Mesodermal cell (in vitro differentiated cells): ENCODE results near the gene NOTUM.

Experiments
- H3K27ac ChIP-seq: 2 replicates; pipeline ENCODE4 v1.7.0; 2013; ENCODE audit warnings: mild to moderate bottlenecking, low read depth, low read length, moderate library complexity; ENCODE audit not compliant: severe bottlenecking
- H3K36me3 ChIP-seq: 2 replicates; pipeline ENCODE4 v1.7.1; 2013; ENCODE audit warnings: mild to moderate bottlenecking, low read length, moderate library complexity; ENCODE audit not compliant: control insufficient read depth, insufficient read depth
- H3K4me1 ChIP-seq: one replicate; pipeline ENCODE4 v1.7.1; 2013; ENCODE audit warnings: mild to moderate bottlenecking, low read length; ENCODE audit not compliant: insufficient read depth, control insufficient read depth, poor library complexity, severe bottlenecking
- H3K4me3 ChIP-seq: 2 replicates; pipeline ENCODE4 v1.7.0; 2013; ENCODE audit warnings: low read length, control low read depth, mild to moderate bottlenecking; ENCODE audit not compliant: insufficient read depth, poor library complexity, severe bottlenecking; ENCODE audit errors: extremely low read depth
- H3K9me3 ChIP-seq: 2 replicates; pipeline ENCODE4 v1.7.1; 2013; ENCODE audit warnings: mild to moderate bottlenecking, low read length, moderate library complexity; ENCODE audit not compliant: control insufficient read depth
- WGBS, 2 experiments: methylation state at CpG; one replicate each; pipeline ENCODE4 v1.1.5; 2013; ENCODE audit warnings: missing lambda C conversion rate in 2 of 2; ENCODE audit not compliant: insufficient coverage in 2 of 2; 5-methylcytosine and 5-hydroxymethylcytosine counted together

The NOTUM gene

DNA sequence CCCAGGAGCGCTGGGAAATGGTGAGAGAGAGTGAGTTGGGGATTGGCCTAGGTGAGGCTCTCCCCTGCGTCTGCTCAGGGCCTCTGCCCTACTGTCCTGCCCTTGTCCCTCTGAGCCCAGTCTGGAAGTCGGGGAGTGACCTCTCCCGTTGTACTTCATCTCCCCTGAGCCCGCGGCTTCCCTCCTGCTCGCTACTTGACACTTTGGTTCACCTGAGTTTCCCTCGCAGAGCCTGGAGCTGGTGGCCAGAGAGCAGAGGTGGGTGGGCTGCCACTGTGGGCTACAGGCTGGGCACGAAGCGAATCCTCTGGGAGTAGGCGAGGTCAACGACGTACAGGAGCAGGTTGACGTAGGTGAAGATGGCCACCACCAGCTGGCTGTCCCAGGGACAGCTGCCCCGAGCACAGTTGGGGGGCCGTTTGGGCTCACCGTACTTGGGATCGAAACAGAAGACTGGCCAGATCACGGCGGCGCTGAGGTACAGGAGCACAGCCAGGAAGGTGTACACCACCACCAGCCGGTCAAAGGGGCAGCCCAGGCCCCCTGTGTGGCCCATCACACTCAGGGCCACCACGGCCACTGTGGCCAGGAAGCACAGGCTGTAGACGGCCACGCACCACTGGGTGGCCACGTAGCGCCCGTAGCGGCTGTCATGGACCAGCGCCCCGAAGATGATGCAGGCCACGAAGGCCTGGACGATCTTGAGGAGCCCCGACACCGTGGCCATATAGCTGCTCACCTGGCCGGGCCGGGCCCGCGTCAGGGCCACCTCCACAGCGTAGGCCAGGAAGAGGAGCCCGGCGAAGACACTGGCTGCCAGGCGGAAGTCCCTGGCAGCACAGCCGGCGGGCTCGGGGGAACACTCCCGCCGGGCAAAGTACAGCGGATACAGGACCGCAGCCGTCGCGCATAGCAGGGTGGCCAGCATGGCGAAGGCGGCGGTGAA lies 20.2 kb downstream of the NOTUM start:
- no peak overlapping the region for H3K4me3 ChIP-seq
- H3K36me3 ChIP-seq = peaks cover under 1% of the 10 kb centered on the region
- 96% methylated on average over 54 to 56 of the region's 56 CpGs for WGBS, 2 experiments
- H3K9me3 ChIP-seq = no peaks in the 10 kb centered on the region
- H3K4me1 ChIP-seq = no peaks in the 10 kb centered on the region
- H3K27ac ChIP-seq = no peak overlapping the region

GRCh38 chr17:81939881-81940385 lies 21.1 kb downstream of the NOTUM start:
- H3K27ac ChIP-seq = no peak overlapping the region
- no peaks in the 10 kb centered on the region for H3K9me3 ChIP-seq
- peaks cover 9% of the 10 kb centered on the region for H3K36me3 ChIP-seq
- WGBS, 2 experiments = 93 to 95% methylated on average over 17 to 21 of the region's 21 CpGs
- H3K4me3 ChIP-seq = no peak overlapping the region
- H3K4me1 ChIP-seq = no peaks in the 10 kb centered on the region

- 84 to 97% methylated on average over 5 to 11 of the region's 15 CpGs for WGBS, 2 experiments
- Histone ChIP-seq H3K9me3 (no peaks in the 10 kb centered on the region), H3K27ac (no peak overlapping the region), H3K4me3 (no peak overlapping the region), H3K36me3 (peaks cover 11% of the 10 kb centered on the region), H3K4me1 (no peaks in the 10 kb centered on the region)
Measured at GRCh38 chr17:81939218-81939617, 21.8 kb downstream of the NOTUM start.

DNA sequence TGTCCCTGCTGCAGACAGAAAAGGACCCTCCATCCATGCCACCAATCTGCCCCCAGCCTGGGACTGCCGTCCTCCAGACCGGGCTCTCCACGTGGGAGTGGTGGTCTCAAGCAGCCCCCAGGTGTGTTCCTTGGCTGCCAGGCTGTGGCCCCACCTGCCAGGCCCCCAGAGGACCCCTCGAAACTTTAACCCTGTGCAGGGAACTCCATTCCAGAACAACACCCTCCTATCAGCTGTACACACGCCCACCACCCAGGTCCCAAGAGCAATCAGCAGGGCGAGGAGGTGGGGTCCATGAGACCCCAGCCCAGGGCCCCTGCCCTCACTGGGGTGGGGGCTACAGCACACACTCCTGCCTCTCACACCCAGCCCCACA lies 25.3 kb downstream of the NOTUM start:
- Histone ChIP-seq H3K36me3 (peaks cover 16% of the 10 kb centered on the region), H3K4me3 (peak overlapping the region; percentile 72), H3K4me1 (no peaks in the 10 kb centered on the region), H3K9me3 (no peaks in the 10 kb centered on the region), H3K27ac (no peak overlapping the region)
- WGBS, 2 experiments = 81 to 96% methylated on average over 3 to 6 of the region's 6 CpGs

DNA sequence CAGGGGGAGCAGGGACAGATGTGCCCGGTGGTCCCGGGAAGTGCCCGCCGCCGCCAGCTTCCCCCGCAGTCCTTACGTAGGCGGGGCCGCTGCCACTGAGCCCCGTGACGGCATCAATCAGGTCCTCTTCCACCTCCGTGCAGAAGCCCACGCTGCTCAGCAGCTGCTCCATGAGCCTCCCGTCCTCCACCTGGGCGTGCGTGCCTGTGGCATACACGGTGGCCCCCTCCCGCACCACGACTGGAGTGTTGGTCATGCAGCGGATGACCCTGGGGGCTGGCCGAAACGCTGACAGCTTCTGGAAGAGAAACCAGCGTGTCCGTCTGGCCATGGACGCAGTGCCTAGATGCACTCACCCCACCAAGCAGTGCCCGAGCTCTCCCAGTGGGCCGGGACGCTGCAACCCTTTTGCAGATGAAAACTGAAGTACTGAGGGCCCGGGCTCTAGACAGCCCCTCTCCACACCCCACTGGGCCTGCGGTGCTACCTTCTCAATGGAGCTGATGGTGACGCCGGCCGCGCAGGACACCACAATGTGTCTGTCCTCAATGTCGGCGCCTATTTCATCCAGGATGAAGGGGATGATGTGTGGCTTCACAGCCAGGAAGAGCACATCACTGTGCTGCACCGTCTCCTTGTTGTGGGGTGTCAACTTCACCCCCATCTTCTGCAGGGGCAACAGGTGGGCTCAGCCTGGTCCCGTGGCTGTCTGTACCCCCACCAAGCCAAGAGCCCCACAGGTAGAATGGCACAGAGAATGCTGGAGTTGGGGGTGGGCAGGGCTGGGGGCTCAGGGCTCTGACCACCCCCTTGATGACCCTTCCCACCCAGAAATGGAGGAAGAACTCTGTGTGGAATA lies 25.9 kb downstream of the NOTUM start:
- H3K36me3 ChIP-seq = peaks cover 16% of the 10 kb centered on the region
- no peak overlapping the region for H3K4me3 ChIP-seq
- H3K27ac ChIP-seq = no peak overlapping the region
- 95 to 96% methylated on average over 34 to 37 of the region's 38 CpGs for WGBS, 2 experiments
- no peaks in the 10 kb centered on the region for H3K9me3 ChIP-seq
- H3K4me1 ChIP-seq = no peaks in the 10 kb centered on the region

DNA sequence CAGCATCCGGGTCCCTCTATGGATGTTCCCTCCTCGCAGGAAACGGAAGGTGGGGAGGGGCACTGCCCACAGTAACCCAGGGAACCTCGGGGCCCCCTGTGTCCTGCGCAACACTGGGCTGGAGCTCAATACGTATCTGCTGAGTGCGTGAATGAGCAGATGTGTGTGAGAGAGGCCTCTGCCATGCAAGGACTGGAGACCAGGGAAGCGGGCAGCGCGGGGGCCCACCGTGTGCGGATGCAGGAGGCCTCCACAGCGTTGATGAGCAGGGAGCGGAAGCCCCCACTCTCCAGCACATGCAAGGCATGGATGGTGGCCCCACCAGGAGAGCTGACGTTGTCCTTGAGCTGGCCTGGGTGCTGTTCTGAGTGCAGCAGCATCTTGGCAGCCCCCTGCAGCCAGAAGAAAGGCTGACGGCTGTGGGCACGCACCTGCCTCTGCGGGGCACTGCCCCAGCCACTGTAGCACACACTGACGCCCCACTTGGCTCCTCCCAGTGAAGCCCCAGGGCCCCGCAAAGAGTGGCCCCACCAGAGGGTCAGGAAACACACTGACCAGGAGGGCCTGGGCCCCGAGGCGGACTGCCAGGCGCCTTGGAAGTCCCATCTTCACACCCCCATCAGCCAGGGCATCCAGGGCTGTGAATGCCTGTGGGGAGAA lies 26.8 kb downstream of the NOTUM start:
- WGBS, 2 experiments = 92 to 96% methylated on average over 19 to 23 of the region's 23 CpGs
- H3K4me3 ChIP-seq = no peak overlapping the region
- peaks cover 16% of the 10 kb centered on the region for H3K36me3 ChIP-seq
- no peaks in the 10 kb centered on the region for H3K9me3 ChIP-seq
- H3K27ac ChIP-seq = no peak overlapping the region
- no peaks in the 10 kb centered on the region for H3K4me1 ChIP-seq

- Histone ChIP-seq H3K4me1 (no peaks in the 10 kb centered on the region), H3K27ac (no peak overlapping the region), H3K9me3 (no peaks in the 10 kb centered on the region), H3K36me3 (peaks cover 16% of the 10 kb centered on the region), H3K4me3 (no peak overlapping the region)
- 95 to 97% methylated on average over 11 to 14 of the region's 14 CpGs for WGBS, 2 experiments
Measured at GRCh38 chr17:81933178-81933699, 27.7 kb downstream of the NOTUM start.

DNA sequence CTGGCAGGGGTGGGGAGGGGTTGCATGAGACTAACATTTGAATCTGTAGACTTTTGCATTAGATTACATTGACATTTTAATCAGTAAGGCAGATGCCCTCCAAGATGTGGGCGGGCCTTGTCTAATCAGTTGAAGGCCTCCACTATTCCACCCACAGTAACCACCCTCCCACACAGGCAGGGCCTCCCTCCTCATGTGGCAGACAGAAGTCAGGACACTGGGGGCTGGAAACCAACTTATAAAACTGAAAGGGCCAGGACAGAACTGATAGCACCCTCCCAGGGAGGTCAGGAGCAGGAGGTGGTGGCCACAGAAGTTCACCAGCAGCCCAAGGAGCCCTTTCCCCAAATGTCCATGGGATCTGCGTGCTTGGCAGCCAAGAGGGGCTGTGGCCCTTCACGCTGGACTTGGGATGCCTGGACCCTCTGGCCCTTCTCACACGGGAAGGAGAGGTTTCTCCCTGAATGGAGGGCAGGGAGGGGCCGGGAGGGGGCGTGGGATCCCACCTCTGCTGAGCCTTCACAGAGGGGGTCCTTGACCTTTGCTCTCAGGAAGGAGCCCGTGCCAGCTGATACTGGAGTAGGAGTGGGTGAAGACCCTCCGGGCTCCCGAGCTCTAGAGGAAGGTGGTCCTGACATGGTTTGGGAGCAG lies 28.5 kb downstream of the NOTUM start:
- no peak overlapping the region for H3K4me3 ChIP-seq
- 85 to 90% methylated on average over 4 to 8 of the region's 9 CpGs for WGBS, 2 experiments
- no peaks in the 10 kb centered on the region for H3K9me3 ChIP-seq
- H3K36me3 ChIP-seq = peaks cover 16% of the 10 kb centered on the region
- no peaks in the 10 kb centered on the region for H3K4me1 ChIP-seq
- no peak overlapping the region for H3K27ac ChIP-seq

GRCh38 chr17:81931557-81932332 lies 29.2 kb downstream of the NOTUM start:
- H3K4me1 ChIP-seq = no peaks in the 10 kb centered on the region
- 75 to 91% methylated on average over 4 to 10 of the region's 15 CpGs for WGBS, 2 experiments
- H3K4me3 ChIP-seq = no peak overlapping the region
- no peaks in the 10 kb centered on the region for H3K9me3 ChIP-seq
- H3K36me3 ChIP-seq = peaks cover 16% of the 10 kb centered on the region
- no peak overlapping the region for H3K27ac ChIP-seq
